NCI-H1930 (cell line): Measurements from ENCODE around the gene FOXO6.

ENCODE experiments used
- DNase-seq, 2 experiments: peaks; one replicate each; lab custom pipeline; 2025; lab: John Stamatoyannopoulos, UW

FOXO6 gene

GRCh38 chr1:41360786-41361494, at the start of gene FOXO6:
Gene FOXO6 (plus strand): TSS chr1:41361434.
- peak; percentile 90 to 95 for DNase-seq

GRCh38 chr1:41312991-41313645, 48.1 kb upstream of the FOXO6 start:
- no peak for DNase-seq

GRCh38 chr1:41313661-41314131, 47.5 kb upstream of the FOXO6 start:
- no peak for DNase-seq

- no peak for DNase-seq
Observed at GRCh38 chr1:41314376-41315145, 46.7 kb upstream of the FOXO6 start.

- no peak for DNase-seq
Observed at GRCh38 chr1:41315146-41315822, 46.0 kb upstream of the FOXO6 start.

GRCh38 chr1:41315871-41316270, 45.4 kb upstream of the FOXO6 start:
- DNase-seq = no peak

- no peak for DNase-seq
Observed at GRCh38 chr1:41317361-41317760, 43.9 kb upstream of the FOXO6 start.

GRCh38 chr1:41318135-41318534, 43.1 kb upstream of the FOXO6 start:
- no peak for DNase-seq

GRCh38 chr1:41319106-41319755, 42.0 kb upstream of the FOXO6 start:
- no peak for DNase-seq

GRCh38 chr1:41319807-41320711, 41.2 kb upstream of the FOXO6 start:
- DNase-seq = no peak

- DNase-seq = no peak
Observed at GRCh38 chr1:41320895-41321676, 40.1 kb upstream of the FOXO6 start.

GRCh38 chr1:41322101-41322661, 39.1 kb upstream of the FOXO6 start:
- no peak for DNase-seq

GRCh38 chr1:41322835-41323234, 38.4 kb upstream of the FOXO6 start:
- DNase-seq = peak in 1 of 2 experiments; percentile 4

GRCh38 chr1:41323243-41323642, 38.0 kb upstream of the FOXO6 start:
- DNase-seq = no peak

- DNase-seq = no peak
Observed at GRCh38 chr1:41325801-41326200, 35.4 kb upstream of the FOXO6 start.

GRCh38 chr1:41327383-41327999, 33.7 kb upstream of the FOXO6 start:
- no peak for DNase-seq

- no peak for DNase-seq
Observed at GRCh38 chr1:41328001-41328615, 33.1 kb upstream of the FOXO6 start.

GRCh38 chr1:41328780-41329640, 32.2 kb upstream of the FOXO6 start:
- DNase-seq = no peak
